Neuronal stem cell (in vitro differentiated cells): ENCODE measurements around the gene PTGDR.

Experiments used
- DNase-seq: peaks from one replicate; pipeline ENCODE4 v3.0.0-alpha.2; 2013; ENCODE audit warnings: low spot score
- H2AFZ ChIP-seq: one replicate; pipeline ENCODE4 v1.6.1; 2013; ENCODE audit warnings: mild to moderate bottlenecking, low read length, inconsistent platforms
- H2AK5ac ChIP-seq: 2 replicates; pipeline ENCODE4 v1.6.1; 2013; ENCODE audit warnings: low read depth, mild to moderate bottlenecking, inconsistent platforms, low read length, moderate library complexity, mixed read lengths
- H2BK120ac ChIP-seq: 2 replicates; pipeline ENCODE4 v1.6.1; 2013; ENCODE audit warnings: low read depth, mild to moderate bottlenecking, inconsistent platforms, low read length, moderate library complexity, mixed read lengths
- H2BK12ac ChIP-seq: one replicate; pipeline ENCODE4 v1.6.1; 2013; ENCODE audit warnings: low read length, inconsistent platforms
- H2BK15ac ChIP-seq: 2 replicates; pipeline ENCODE4 v1.6.1; 2013; ENCODE audit warnings: mild to moderate bottlenecking, low read length, inconsistent platforms, mixed read lengths
- H2BK5ac ChIP-seq: one replicate; pipeline ENCODE4 v1.6.1; 2013; ENCODE audit warnings: inconsistent platforms, mild to moderate bottlenecking, low read length, moderate library complexity
- H3K14ac ChIP-seq: one replicate; pipeline ENCODE4 v1.6.1; 2013; ENCODE audit warnings: low read length, inconsistent platforms
- H3K18ac ChIP-seq: 2 replicates; pipeline ENCODE4 v1.6.1; 2013; ENCODE audit warnings: low read length, inconsistent platforms
- H3K23ac ChIP-seq: 2 replicates; pipeline ENCODE4 v1.6.1; 2013; ENCODE audit warnings: low read depth, mild to moderate bottlenecking, mixed read lengths, low read length, inconsistent platforms; ENCODE audit not compliant: poor library complexity
- H3K27ac ChIP-seq: replicated peaks from 3 replicates; pipeline ENCODE4 v1.5.1; 2013; ENCODE audit warnings: low read length, inconsistent platforms
- H3K27me3 ChIP-seq, 3 experiments: 2 replicates each; pipeline ENCODE4 v1.6.1; 2013; ENCODE audit warnings: low read length in 3 of 3, mild to moderate bottlenecking in 2 of 3, inconsistent platforms in 1 of 3, low read depth in 1 of 3, mixed read lengths in 1 of 3, moderate library complexity in 1 of 3; ENCODE audit not compliant: control insufficient read depth in 3 of 3, insufficient read depth in 3 of 3
- H3K36me3 ChIP-seq, 2 donors: replicated peaks in 1 of 2; 2 replicates each; pipeline ENCODE4 v1.6.1; 2013; ENCODE audit warnings: low read length in 2 of 2; ENCODE audit not compliant: control insufficient read depth in 2 of 2, insufficient read depth in 2 of 2
- H3K4ac ChIP-seq: 2 replicates; pipeline ENCODE4 v1.6.1; 2013; ENCODE audit warnings: inconsistent platforms, mild to moderate bottlenecking, low read length, moderate library complexity
- H3K4me1 ChIP-seq, 2 donors: 1 replicate in 1 of 2; 2 replicates in 1 of 2; pipeline ENCODE4 v1.6.1; 2013; ENCODE audit warnings: low read length in 2 of 2, low read depth in 1 of 2; ENCODE audit not compliant: control insufficient read depth in 2 of 2, insufficient read depth in 1 of 2
- H3K4me2 ChIP-seq: one replicate; pipeline ENCODE4 v1.6.1; 2013; ENCODE audit warnings: mild to moderate bottlenecking, low read length, inconsistent platforms; ENCODE audit not compliant: insufficient read depth, poor library complexity, severe bottlenecking
- H3K4me3 ChIP-seq, 2 donors: 2 replicates each; pipeline ENCODE4 v1.5.1; 2013; ENCODE audit warnings: low read length in 2 of 2, mild to moderate bottlenecking in 2 of 2, inconsistent platforms in 1 of 2, moderate library complexity in 1 of 2
- H3K79me1 ChIP-seq: one replicate; pipeline ENCODE4 v1.6.1; 2013; ENCODE audit warnings: low read depth, mild to moderate bottlenecking, inconsistent platforms, low read length, moderate library complexity
- H3K9ac ChIP-seq: one replicate; pipeline ENCODE4 v1.6.1; 2013; ENCODE audit warnings: mild to moderate bottlenecking, low read depth, low read length, inconsistent platforms; ENCODE audit not compliant: poor library complexity
- H3K9me3 ChIP-seq, 2 donors: replicated peaks in 1 of 2; 2 replicates each; pipeline versions ENCODE3 to v1.6.1; 2013; ENCODE audit warnings: low read length in 2 of 2, mild to moderate bottlenecking in 2 of 2, inconsistent platforms in 1 of 2, low read depth in 1 of 2, mixed read lengths in 1 of 2, moderate library complexity in 1 of 2; ENCODE audit not compliant: control insufficient read depth in 2 of 2, insufficient read depth in 1 of 2
- H4K8ac ChIP-seq: one replicate; pipeline ENCODE4 v1.6.1; 2013; ENCODE audit warnings: low read depth, mild to moderate bottlenecking, inconsistent platforms, low read length, moderate library complexity
- H4K91ac ChIP-seq: one replicate; pipeline ENCODE4 v1.6.1; 2013; ENCODE audit warnings: low read length, low read depth, mild to moderate bottlenecking, inconsistent platforms; ENCODE audit not compliant: poor library complexity
- WGBS, 2 donors: extraction: QIAGEN DNeasy Blood & Tissue Kit; methylation state at CpG; one replicate each; pipeline ENCODE4 v1.1.7; 2013; ENCODE audit warnings: missing lambda C conversion rate in 2 of 2, mixed read lengths in 1 of 2; ENCODE audit not compliant: insufficient read length in 2 of 2, insufficient replicate concordance in 1 of 2; ENCODE audit errors: extremely low coverage in 2 of 2; 5-methylcytosine and 5-hydroxymethylcytosine counted together

The PTGDR gene

DNA sequence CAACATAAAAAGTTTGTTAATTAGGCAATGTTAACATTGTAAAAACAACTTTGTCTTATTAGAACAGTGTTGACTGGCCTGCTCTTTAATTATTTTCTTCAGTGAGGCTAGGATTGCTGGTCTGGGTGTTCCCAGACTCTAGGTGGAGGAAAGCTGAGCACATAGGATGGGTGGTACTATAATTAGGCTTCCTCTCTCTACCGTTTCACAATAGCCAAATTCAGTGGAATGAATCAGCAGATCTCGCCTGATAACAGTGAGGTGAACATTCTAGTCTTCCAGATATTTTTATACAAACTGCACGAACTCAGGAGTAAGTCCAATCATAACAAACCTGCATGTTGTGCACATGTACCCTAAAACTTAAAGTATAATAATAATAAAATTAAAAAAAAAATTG is 11.9 kb downstream of the PTGDR start:
- H4K91ac ChIP-seq = no peak overlapping the region
- no peak overlapping the region for H2AFZ ChIP-seq
- H2BK15ac ChIP-seq = no peak overlapping the region
- no peak overlapping the region for H3K4ac ChIP-seq
- H2AK5ac ChIP-seq = no peak overlapping the region
- H3K27me3 ChIP-seq = peaks cover 0 to 10% (median under 1%) of the 10 kb centered on the region in 3 experiments
- no peak overlapping the region for H3K27ac ChIP-seq
- no CpG with 5 or more reads among the region's 3 CpGs for WGBS, 2 donors
- H4K8ac ChIP-seq = no peak overlapping the region
- H2BK12ac ChIP-seq = no peak overlapping the region
- H3K9ac ChIP-seq = no peak overlapping the region
- H3K79me1 ChIP-seq = no peaks in the 10 kb centered on the region
- H3K9me3 ChIP-seq = no peaks in the 10 kb centered on the region
- no peak overlapping the region for H2BK120ac ChIP-seq
- no peaks in the 10 kb centered on the region for H3K4me1 ChIP-seq
- no peak overlapping the region for H3K14ac ChIP-seq
- no peak overlapping the region for H3K4me2 ChIP-seq
- no peak overlapping the region for H2BK5ac ChIP-seq
- H3K4me3 ChIP-seq = no peak overlapping the region
- no peaks in the 10 kb centered on the region for H3K36me3 ChIP-seq
- DNase-seq = no peak
- no peak overlapping the region for H3K18ac ChIP-seq
- H3K23ac ChIP-seq = no peak overlapping the region

DNA sequence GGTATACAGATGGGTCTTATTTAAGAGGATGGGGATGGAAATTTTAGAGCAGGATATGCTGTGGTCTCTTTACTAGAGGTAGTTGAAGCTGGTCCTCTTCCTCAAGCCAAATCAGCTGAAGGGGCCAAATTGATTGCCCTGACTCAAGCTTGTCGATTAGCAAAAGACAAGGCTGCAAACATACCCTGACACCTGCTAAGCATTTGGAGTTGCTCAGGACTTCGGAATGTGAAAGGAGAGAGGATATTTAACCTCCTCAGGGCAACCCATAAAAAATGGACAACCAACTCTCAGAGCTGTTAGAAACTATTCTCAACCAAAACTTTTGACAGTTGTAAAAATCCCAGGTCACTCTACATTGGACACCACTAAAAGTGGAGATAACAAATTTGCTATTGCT is 15.6 kb downstream of the PTGDR start:
- Histone ChIP-seq H3K27me3 (no peaks in the 10 kb centered on the region), H3K4me3 (no peak overlapping the region), H3K23ac (no peak overlapping the region), H3K18ac (no peak overlapping the region), H3K27ac (no peak overlapping the region), H3K14ac (no peak overlapping the region), H3K4me2 (no peak overlapping the region), H3K9ac (no peak overlapping the region), H3K79me1 (no peaks in the 10 kb centered on the region), H2BK15ac (no peak overlapping the region), H4K8ac (no peak overlapping the region), H3K4ac (no peak overlapping the region), H2BK5ac (no peak overlapping the region), H3K4me1 (no peaks in the 10 kb centered on the region), H2AFZ (no peak overlapping the region), H3K36me3 (no peaks in the 10 kb centered on the region), H2AK5ac (no peak overlapping the region), H2BK120ac (no peak overlapping the region), H2BK12ac (no peak overlapping the region), H4K91ac (no peak overlapping the region), H3K9me3 (no peaks in the 10 kb centered on the region)
- WGBS, 2 donors = no CpG with 5 or more reads among the region's 2 CpGs
- no peak for DNase-seq

DNA sequence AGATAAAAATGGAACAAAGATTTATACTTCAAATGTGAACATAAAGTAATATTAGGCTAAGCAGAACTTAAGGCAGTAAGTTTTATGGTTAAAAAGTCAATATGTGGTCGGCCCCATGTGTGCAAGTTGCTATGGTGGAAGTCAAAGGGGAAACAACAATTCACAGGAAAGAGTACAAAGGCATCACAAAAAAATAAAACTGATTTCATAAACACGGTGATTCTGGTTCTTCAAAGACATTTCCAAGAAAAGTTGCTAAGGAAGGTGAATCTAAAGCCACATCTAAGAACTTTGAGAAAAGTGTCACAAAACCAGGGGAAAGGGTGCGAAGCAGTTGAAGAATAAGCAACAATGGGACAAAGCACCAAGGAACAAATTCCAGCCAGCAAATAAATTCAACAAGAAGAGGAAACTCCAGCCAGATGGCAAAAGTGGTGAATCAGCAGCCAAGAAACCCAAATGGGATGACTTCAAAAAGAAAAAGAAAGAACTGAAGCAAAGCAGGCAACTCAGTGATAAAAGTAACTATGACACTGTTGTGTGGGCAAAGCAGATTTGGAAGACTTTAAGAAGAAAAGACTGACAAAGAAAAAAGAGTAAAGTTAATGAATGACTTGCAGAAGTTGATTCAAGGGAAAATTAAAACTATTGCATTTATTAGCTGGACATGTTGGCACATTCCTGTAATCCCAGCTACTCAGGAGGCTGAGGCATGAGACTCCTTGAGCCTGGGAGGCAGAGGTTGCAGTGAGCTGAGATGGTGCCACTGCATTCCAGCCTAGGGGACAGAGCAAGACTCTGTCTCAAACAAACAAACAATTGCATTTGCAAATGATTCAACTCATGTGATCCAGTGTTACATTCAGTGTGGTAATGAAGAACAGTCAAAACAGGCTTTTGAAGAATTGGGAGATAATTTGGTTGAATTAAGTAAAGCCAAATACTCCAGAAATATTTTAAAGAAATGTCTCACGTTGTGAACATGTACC is 19.5 kb downstream of the PTGDR start:
- Histone ChIP-seq H3K27me3 (no peaks in the 10 kb centered on the region), H2AFZ (no peak overlapping the region), H2BK15ac (no peak overlapping the region), H3K18ac (no peak overlapping the region), H3K23ac (no peak overlapping the region), H3K27ac (no peak overlapping the region), H4K91ac (no peak overlapping the region), H2BK5ac (no peak overlapping the region), H3K79me1 (no peaks in the 10 kb centered on the region), H3K4me2 (no peak overlapping the region), H2BK12ac (no peak overlapping the region), H3K9ac (no peak overlapping the region), H2BK120ac (no peak overlapping the region), H4K8ac (no peak overlapping the region), H3K9me3 (no peaks in the 10 kb centered on the region), H3K4me3 (no peak overlapping the region), H3K4ac (no peak overlapping the region), H3K36me3 (no peaks in the 10 kb centered on the region), H2AK5ac (no peak overlapping the region), H3K14ac (no peak overlapping the region), H3K4me1 (no peaks in the 10 kb centered on the region)
- no peak for DNase-seq
- WGBS, 2 donors = no CpG with 5 or more reads among the region's 4 CpGs

DNA sequence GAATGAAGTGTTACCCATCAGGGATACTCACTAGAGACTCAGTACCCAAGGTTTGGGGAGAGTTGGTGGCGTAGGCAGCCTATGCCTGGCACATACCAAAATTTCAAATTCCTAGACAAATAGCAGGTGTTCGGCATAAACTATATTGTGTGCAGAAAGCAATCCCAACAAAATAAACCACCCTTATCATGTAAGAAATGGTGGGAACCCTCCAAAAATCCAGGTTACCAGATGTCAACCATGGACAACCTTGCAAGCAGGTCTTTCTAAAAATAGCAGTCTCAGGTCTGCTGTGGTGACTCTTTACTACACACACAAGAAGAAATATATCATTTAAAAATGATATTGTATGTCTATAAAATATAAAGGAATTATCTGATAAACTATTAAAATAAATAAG is 28.9 kb downstream of the PTGDR start:
- H2BK5ac ChIP-seq = no peak overlapping the region
- WGBS, 2 donors = no CpG with 5 or more reads among the region's 2 CpGs
- H3K4me3 ChIP-seq = no peak overlapping the region
- H3K36me3 ChIP-seq = no peaks in the 10 kb centered on the region
- no peak overlapping the region for H2BK12ac ChIP-seq
- no peaks in the 10 kb centered on the region for H3K79me1 ChIP-seq
- H2AFZ ChIP-seq = no peak overlapping the region
- H3K4me2 ChIP-seq = no peak overlapping the region
- H3K4me1 ChIP-seq = no peaks in the 10 kb centered on the region
- no peak overlapping the region for H4K91ac ChIP-seq
- DNase-seq = no peak
- H3K9ac ChIP-seq = no peak overlapping the region
- H2AK5ac ChIP-seq = no peak overlapping the region
- H3K23ac ChIP-seq = no peak overlapping the region
- no peak overlapping the region for H2BK15ac ChIP-seq
- H3K4ac ChIP-seq = no peak overlapping the region
- peaks cover 0 to 12% (median 0%) of the 10 kb centered on the region in 3 experiments for H3K27me3 ChIP-seq
- H3K18ac ChIP-seq = no peak overlapping the region
- H3K27ac ChIP-seq = no peak overlapping the region
- no peak overlapping the region for H2BK120ac ChIP-seq
- no peak overlapping the region for H4K8ac ChIP-seq
- H3K9me3 ChIP-seq = no peaks in the 10 kb centered on the region
- H3K14ac ChIP-seq = no peak overlapping the region
